ENCODE data around the gene LIMK2.

Gene LIMK2

DNA sequence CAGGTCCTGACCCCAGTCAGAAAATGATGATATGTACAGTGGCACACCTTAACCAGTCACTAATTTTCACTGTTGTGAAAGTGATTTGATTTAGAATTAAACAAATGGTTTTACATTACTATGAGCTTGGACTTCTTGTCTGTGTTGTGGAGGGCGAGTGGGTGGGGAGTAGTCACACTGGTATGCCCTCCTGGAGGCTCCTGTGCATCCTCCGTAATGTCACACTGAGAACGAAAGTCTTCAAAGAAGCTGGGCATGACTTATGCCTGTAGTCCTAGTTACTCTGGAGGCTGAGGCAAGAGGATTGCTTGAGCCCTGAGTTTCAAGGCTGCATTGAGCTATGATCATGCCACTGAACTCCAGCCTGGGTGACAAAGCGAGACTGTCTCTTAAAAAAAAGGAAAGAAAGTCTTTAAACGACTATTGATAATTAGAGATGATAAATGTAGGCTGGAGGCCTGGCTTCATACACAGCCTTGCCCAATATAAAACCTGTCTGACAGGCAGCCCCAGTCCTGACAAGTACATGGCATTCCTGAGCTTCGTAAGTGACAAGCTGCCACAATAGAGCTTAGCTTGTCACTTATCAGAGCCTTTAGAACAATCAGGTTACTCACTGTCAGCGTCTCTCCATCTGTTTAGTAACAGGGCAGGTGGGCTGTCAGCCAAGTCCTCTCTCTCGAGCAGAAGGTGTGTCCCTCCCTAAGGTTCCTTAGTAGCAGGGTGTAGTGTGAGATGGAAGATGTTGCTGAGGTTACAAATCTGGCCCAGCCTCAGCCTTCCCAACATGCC is 5.0 kb upstream of the LIMK2 start:
- no peak overlapping the region for H2AFZ ChIP-seq (ENCODE audit: low read depth, low read length)
- H3K27ac ChIP-seq (ENCODE audit: low read length): no peak overlapping the region
- H3K4me3 ChIP-seq (ENCODE audit: low read length): no peak overlapping the region
- H3K27me3 ChIP-seq (ENCODE audit: low read depth, low read length): no peaks in the 10 kb centered on the region
- no peaks in the 10 kb centered on the region for H3K9me3 ChIP-seq (ENCODE audit: insufficient read depth, low read length)
- no peak overlapping the region for H3K9ac ChIP-seq (ENCODE audit: low read length)
- no peaks in the 10 kb centered on the region for H4K20me1 ChIP-seq (ENCODE audit: insufficient read depth, low read length)
- TF ChIP-seq, protein P1, sequence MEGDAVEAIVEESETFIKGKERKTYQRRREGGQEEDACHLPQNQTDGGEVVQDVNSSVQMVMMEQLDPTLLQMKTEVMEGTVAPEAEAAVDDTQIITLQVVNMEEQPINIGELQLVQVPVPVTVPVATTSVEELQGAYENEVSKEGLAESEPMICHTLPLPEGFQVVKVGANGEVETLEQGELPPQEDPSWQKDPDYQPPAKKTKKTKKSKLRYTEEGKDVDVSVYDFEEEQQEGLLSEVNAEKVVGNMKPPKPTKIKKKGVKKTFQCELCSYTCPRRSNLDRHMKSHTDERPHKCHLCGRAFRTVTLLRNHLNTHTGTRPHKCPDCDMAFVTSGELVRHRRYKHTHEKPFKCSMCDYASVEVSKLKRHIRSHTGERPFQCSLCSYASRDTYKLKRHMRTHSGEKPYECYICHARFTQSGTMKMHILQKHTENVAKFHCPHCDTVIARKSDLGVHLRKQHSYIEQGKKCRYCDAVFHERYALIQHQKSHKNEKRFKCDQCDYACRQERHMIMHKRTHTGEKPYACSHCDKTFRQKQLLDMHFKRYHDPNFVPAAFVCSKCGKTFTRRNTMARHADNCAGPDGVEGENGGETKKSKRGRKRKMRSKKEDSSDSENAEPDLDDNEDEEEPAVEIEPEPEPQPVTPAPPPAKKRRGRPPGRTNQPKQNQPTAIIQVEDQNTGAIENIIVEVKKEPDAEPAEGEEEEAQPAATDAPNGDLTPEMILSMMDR (IDR thresholded peaks at IDR 0.05; ENCODE audit: low read depth, low read length): no peak
- no peak for TF ChIP-seq EZH2phosphoT487 (IDR thresholded peaks at IDR 0.05; ENCODE audit: low read depth)
- H3K79me2 ChIP-seq (ENCODE audit: low read length): peaks cover under 1% of the 10 kb centered on the region; the same call in 1 of the 2 replicates
- H3K36me3 ChIP-seq (replicated peaks; ENCODE audit: low read depth, low read length): peaks cover 2% of the 10 kb centered on the region
- peaks cover 11% of the 10 kb centered on the region for H3K4me1 ChIP-seq (ENCODE audit: low read length)
- no peak overlapping the region for H3K4me2 ChIP-seq (ENCODE audit: low read length)

DNA sequence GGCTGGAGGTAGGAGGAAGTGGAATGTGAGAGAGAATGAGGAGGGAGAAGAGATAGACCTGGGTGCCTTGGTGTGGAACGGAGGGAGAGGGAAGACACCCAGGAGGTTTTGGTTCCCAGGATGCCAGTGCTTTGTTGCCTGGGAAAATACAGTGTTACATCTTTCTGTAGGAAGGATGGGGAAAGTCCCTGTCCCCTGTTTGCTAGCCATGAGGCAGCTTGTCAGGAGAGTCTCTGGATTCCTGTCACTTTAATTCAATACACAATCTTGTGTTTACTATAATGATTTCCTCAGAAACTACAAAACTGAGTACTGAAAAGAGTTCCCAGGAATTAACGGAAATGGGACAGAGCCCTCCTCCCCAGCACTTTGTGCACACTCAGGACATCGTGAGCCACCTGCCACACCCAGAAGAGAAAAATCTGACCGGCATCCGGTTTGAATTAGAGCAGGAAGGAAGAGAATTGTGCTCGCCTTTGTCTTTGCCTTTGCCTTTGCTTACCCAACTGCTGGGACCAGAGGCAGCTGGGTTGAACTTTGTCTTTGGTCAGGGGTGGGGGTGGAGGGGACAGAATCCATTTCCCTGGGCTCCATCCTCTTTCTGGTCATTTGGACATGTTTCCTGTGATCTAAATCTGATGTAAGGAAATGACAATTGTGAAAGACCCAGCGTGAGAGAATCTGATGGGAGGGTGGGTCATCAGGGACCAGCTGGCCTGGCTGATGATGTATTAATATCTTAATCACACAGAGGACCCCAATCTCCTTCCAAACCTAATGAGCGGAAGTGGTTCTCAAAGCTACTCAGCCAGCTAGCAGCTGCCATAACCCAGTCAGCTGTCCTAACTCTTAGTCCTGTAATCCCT is 1.3 kb upstream of the LIMK2 start:
- no peak overlapping the region; the same call in 1 of the 2 replicates for H3K4me3 ChIP-seq (ENCODE audit: low read length)
- no peak overlapping the region for H3K9ac ChIP-seq (ENCODE audit: low read length)
- H4K20me1 ChIP-seq (ENCODE audit: insufficient read depth, low read length): no peaks in the 10 kb centered on the region
- TF ChIP-seq, protein P1 (IDR thresholded peaks at IDR 0.05; ENCODE audit: low read depth, low read length): no peak
- no peak for TF ChIP-seq EZH2phosphoT487 (IDR thresholded peaks at IDR 0.05; ENCODE audit: low read depth)
- H2AFZ ChIP-seq (ENCODE audit: low read depth, low read length): peak overlapping the region; percentile 96
- no peaks in the 10 kb centered on the region for H3K9me3 ChIP-seq (ENCODE audit: insufficient read depth, low read length)
- no peaks in the 10 kb centered on the region for H3K27me3 ChIP-seq (ENCODE audit: low read depth, low read length)
- H3K79me2 ChIP-seq (ENCODE audit: low read length): peaks cover 35% of the 10 kb centered on the region
- peaks cover 5% of the 10 kb centered on the region for H3K36me3 ChIP-seq (replicated peaks; ENCODE audit: low read depth, low read length)
- no peak overlapping the region for H3K27ac ChIP-seq (ENCODE audit: low read length)
- H3K4me2 ChIP-seq (ENCODE audit: low read length): peak overlapping the region; percentile 73
- peaks cover 18% of the 10 kb centered on the region for H3K4me1 ChIP-seq (ENCODE audit: low read length)

DNA sequence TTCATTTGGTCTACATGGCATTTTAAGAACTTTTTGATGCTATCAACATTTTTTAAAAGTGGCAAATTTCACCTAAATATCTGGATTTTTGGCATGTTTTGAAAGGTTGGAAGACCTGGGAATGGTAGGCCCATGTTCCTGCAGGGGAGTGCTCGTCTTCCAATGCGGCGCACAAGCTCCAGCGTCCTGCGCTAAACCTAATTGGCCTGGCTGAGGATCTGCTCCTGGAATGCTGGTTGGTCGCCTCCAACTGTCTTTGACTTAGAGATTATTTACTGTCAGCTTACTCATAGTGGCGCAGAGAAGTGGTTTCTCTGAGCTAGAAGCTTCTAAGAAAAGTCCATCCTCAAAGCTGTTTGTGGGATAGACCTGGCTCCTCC is 626 bp upstream of the LIMK2 start:
- no peak overlapping the region for H3K27ac ChIP-seq (ENCODE audit: low read length)

More for the DNA sequence above, 626 bp upstream of the LIMK2 start:
- peaks cover 19% of the 10 kb centered on the region for H3K4me1 ChIP-seq (ENCODE audit: low read length)
- H2AFZ ChIP-seq (ENCODE audit: low read depth, low read length): peak overlapping the region; percentile 96
- H3K9me3 ChIP-seq (ENCODE audit: insufficient read depth, low read length): no peaks in the 10 kb centered on the region
- H3K4me3 ChIP-seq (ENCODE audit: low read length): peak overlapping the region; percentile 88
- H3K27me3 ChIP-seq (ENCODE audit: low read depth, low read length): no peaks in the 10 kb centered on the region
- peaks cover 5% of the 10 kb centered on the region for H3K36me3 ChIP-seq (replicated peaks; ENCODE audit: low read depth, low read length)
- TF ChIP-seq, protein P1 (IDR thresholded peaks at IDR 0.05; ENCODE audit: low read depth, low read length): no peak
- TF ChIP-seq EZH2phosphoT487 (IDR thresholded peaks at IDR 0.05; ENCODE audit: low read depth): no peak
- no peaks in the 10 kb centered on the region for H4K20me1 ChIP-seq (ENCODE audit: insufficient read depth, low read length)
- H3K4me2 ChIP-seq (ENCODE audit: low read length): peak overlapping the region; percentile 73
- H3K79me2 ChIP-seq (ENCODE audit: low read length): peaks cover 42% of the 10 kb centered on the region
- peak overlapping the region; percentile 47 for H3K9ac ChIP-seq (ENCODE audit: low read length)
